ENCODE results near the gene NCOA1.

DNA sequence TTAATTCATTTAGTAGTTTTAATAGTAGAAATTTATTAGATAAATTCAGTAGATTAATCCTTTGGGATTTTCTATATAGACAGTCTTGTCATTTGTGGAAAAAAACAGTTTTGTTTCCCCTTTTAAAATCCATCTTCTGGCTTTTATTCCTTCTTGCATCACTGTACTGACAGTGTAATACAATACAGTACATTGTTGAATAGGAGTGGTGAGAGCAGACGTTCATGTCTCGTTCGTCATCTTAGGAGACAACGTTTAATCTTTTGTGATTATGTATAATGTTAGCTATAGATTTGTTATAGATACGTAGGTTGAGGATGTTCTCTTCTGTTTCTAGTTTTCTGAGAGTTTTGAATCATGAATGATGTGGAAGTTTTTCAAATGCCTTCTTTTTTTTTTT is 61.8 kb downstream of the NCOA1 start:
- TF ChIP-seq, protein P1, sequence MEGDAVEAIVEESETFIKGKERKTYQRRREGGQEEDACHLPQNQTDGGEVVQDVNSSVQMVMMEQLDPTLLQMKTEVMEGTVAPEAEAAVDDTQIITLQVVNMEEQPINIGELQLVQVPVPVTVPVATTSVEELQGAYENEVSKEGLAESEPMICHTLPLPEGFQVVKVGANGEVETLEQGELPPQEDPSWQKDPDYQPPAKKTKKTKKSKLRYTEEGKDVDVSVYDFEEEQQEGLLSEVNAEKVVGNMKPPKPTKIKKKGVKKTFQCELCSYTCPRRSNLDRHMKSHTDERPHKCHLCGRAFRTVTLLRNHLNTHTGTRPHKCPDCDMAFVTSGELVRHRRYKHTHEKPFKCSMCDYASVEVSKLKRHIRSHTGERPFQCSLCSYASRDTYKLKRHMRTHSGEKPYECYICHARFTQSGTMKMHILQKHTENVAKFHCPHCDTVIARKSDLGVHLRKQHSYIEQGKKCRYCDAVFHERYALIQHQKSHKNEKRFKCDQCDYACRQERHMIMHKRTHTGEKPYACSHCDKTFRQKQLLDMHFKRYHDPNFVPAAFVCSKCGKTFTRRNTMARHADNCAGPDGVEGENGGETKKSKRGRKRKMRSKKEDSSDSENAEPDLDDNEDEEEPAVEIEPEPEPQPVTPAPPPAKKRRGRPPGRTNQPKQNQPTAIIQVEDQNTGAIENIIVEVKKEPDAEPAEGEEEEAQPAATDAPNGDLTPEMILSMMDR (IDR thresholded peaks at IDR 0.05): no peak
- TF ChIP-seq, protein P2, sequence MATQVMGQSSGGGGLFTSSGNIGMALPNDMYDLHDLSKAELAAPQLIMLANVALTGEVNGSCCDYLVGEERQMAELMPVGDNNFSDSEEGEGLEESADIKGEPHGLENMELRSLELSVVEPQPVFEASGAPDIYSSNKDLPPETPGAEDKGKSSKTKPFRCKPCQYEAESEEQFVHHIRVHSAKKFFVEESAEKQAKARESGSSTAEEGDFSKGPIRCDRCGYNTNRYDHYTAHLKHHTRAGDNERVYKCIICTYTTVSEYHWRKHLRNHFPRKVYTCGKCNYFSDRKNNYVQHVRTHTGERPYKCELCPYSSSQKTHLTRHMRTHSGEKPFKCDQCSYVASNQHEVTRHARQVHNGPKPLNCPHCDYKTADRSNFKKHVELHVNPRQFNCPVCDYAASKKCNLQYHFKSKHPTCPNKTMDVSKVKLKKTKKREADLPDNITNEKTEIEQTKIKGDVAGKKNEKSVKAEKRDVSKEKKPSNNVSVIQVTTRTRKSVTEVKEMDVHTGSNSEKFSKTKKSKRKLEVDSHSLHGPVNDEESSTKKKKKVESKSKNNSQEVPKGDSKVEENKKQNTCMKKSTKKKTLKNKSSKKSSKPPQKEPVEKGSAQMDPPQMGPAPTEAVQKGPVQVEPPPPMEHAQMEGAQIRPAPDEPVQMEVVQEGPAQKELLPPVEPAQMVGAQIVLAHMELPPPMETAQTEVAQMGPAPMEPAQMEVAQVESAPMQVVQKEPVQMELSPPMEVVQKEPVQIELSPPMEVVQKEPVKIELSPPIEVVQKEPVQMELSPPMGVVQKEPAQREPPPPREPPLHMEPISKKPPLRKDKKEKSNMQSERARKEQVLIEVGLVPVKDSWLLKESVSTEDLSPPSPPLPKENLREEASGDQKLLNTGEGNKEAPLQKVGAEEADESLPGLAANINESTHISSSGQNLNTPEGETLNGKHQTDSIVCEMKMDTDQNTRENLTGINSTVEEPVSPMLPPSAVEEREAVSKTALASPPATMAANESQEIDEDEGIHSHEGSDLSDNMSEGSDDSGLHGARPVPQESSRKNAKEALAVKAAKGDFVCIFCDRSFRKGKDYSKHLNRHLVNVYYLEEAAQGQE (IDR thresholded peaks at IDR 0.05; ENCODE audit: low read depth, low read length): no peak
- no peak for TF ChIP-seq YY1 (IDR thresholded peaks at IDR 0.05; ENCODE audit: low read depth)
- TF ChIP-seq TEAD4 (IDR thresholded peaks at IDR 0.05; ENCODE audit: borderline replicate concordance, insufficient read depth): no peak
- TF ChIP-seq EP300 (IDR thresholded peaks at IDR 0.05; ENCODE audit: borderline replicate concordance in 1 of 2, low read depth in 1 of 2, low read length in 1 of 2): no peak
- TF ChIP-seq, protein P3, sequence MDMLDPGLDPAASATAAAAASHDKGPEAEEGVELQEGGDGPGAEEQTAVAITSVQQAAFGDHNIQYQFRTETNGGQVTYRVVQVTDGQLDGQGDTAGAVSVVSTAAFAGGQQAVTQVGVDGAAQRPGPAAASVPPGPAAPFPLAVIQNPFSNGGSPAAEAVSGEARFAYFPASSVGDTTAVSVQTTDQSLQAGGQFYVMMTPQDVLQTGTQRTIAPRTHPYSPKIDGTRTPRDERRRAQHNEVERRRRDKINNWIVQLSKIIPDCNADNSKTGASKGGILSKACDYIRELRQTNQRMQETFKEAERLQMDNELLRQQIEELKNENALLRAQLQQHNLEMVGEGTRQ (IDR thresholded peaks at IDR 0.05; ENCODE audit: borderline replicate concordance, low read depth, low read length): no peak
- no peak for TF ChIP-seq POLR2AphosphoS5 (IDR thresholded peaks at IDR 0.05; ENCODE audit: low read depth, low read length)
